Neuron (in vitro differentiated cells): ENCODE measurements around the gene PMPCA.
A peak's percentile ranks its signal among the peaks of the same experiment; 100 is the strongest.

ENCODE experiments used
- H2AFZ ChIP-seq: one replicate; pipeline ENCODE4 v1.6.1; 2013; ENCODE audit warnings: low read depth, mild to moderate bottlenecking, inconsistent platforms, low read length, moderate library complexity
- H3K27me3 ChIP-seq: one replicate; pipeline ENCODE4 v1.6.1; 2013; ENCODE audit warnings: low read length; ENCODE audit not compliant: insufficient read depth
- H3K36me3 ChIP-seq: one replicate; pipeline ENCODE4 v1.6.1; 2013; ENCODE audit warnings: low read length; ENCODE audit not compliant: insufficient read depth
- H3K4me1 ChIP-seq: one replicate; pipeline ENCODE4 v1.6.1; 2013; ENCODE audit warnings: low read length; ENCODE audit not compliant: insufficient read depth
- H3K4me3 ChIP-seq: 2 replicates; pipeline ENCODE4 v1.5.1; 2013; ENCODE audit warnings: mild to moderate bottlenecking, low read length, moderate library complexity
- H3K9me3 ChIP-seq: one replicate; pipeline ENCODE4 v1.6.1; 2013; ENCODE audit warnings: low read length

PMPCA gene

GRCh38 chr9:136433849-136434579 lies 23.6 kb downstream of the PMPCA start:
- peaks cover 44% of the 10 kb centered on the region for H3K36me3 ChIP-seq
- no peaks in the 10 kb centered on the region for H3K9me3 ChIP-seq
- no peak overlapping the region for H2AFZ ChIP-seq

DNA sequence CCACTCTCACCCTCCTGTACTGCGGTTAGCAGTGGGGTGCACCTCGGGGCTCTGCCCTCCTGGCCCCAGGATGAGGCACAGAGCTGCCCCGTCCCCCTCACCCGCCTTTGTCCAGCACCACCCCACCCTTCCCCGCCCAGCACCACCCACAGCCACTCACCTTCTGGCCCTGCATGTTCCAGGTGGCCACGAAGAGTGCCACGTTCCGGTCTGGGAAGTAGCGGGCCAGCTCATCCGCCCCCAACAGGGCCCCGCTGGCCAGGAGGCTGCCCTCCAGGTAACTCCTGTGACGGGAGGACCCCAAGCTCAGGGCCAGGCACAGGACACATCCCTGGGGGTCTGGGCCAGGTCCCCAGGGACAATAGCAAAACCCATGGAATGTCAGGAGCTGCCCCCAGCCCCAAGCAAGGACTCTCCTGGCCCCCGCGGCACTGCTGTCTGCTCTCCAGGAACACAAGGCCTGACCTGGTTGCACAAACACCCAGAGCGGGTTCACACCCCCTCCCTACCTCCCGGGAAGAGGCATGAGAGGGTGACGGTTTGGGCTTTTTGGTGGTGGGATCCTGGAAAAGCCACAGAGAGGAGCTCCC lies 24.2 kb downstream of the PMPCA start:
- Histone ChIP-seq H3K36me3 (peaks cover 37% of the 10 kb centered on the region), H3K4me3 (no peak overlapping the region), H3K4me1 (peaks cover 21% of the 10 kb centered on the region), H2AFZ (no peak overlapping the region), H3K27me3 (no peaks in the 10 kb centered on the region), H3K9me3 (no peaks in the 10 kb centered on the region)

More at GRCh38 chr9:136433849-136434579, 23.6 kb downstream of the PMPCA start:
- Histone ChIP-seq H3K4me3 (no peak overlapping the region), H3K4me1 (peaks cover 21% of the 10 kb centered on the region), H3K27me3 (no peaks in the 10 kb centered on the region)

GRCh38 chr9:136436055-136436634 lies 25.7 kb downstream of the PMPCA start:
- H3K36me3 ChIP-seq = peaks cover 27% of the 10 kb centered on the region

DNA sequence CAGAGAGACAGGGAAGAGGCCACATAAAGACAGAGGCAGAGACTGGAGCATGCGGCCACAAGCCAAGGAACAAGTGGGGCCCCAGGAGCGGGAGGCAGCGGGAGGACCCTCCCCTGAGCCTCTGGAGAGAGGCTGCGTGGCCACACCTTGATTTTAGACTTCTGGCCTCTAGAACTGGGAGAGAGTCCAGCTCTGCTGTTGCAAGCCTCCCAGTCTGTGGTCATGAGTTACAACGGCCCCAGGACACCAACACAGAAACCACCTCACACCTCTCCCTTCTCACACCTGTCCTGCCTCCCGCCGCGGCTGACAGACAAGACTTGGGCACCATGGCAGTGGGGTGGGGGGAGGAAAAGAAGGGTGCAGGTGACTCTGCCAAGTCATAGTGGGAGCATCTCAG lies 27.0 kb downstream of the PMPCA start:
- Histone ChIP-seq H3K36me3 (peaks cover 36% of the 10 kb centered on the region), H3K4me3 (peak overlapping the region; percentile 82), H3K27me3 (no peaks in the 10 kb centered on the region), H2AFZ (no peak overlapping the region), H3K9me3 (no peaks in the 10 kb centered on the region), H3K4me1 (peaks cover 25% of the 10 kb centered on the region)

More at GRCh38 chr9:136436055-136436634, 25.7 kb downstream of the PMPCA start:
- Histone ChIP-seq H3K4me3 (no peak overlapping the region), H3K4me1 (peaks cover 25% of the 10 kb centered on the region), H2AFZ (no peak overlapping the region), H3K9me3 (no peaks in the 10 kb centered on the region), H3K27me3 (no peaks in the 10 kb centered on the region)

GRCh38 chr9:136437839-136438547 lies 27.5 kb downstream of the PMPCA start:
- H3K27me3 ChIP-seq = no peaks in the 10 kb centered on the region
- H3K4me3 ChIP-seq = peak overlapping the region; percentile 82
- H2AFZ ChIP-seq = no peak overlapping the region
- peaks cover 25% of the 10 kb centered on the region for H3K4me1 ChIP-seq
- no peaks in the 10 kb centered on the region for H3K9me3 ChIP-seq
- H3K36me3 ChIP-seq = peaks cover 42% of the 10 kb centered on the region

- H3K27me3 ChIP-seq = no peaks in the 10 kb centered on the region
- no peaks in the 10 kb centered on the region for H3K9me3 ChIP-seq
- H3K36me3 ChIP-seq = peaks cover 48% of the 10 kb centered on the region
- H3K4me1 ChIP-seq = peaks cover 25% of the 10 kb centered on the region
- H3K4me3 ChIP-seq = peak overlapping the region; percentile 82
- peak overlapping the region; percentile 72 for H2AFZ ChIP-seq
Measured at GRCh38 chr9:136438548-136439480, 28.4 kb downstream of the PMPCA start.

DNA sequence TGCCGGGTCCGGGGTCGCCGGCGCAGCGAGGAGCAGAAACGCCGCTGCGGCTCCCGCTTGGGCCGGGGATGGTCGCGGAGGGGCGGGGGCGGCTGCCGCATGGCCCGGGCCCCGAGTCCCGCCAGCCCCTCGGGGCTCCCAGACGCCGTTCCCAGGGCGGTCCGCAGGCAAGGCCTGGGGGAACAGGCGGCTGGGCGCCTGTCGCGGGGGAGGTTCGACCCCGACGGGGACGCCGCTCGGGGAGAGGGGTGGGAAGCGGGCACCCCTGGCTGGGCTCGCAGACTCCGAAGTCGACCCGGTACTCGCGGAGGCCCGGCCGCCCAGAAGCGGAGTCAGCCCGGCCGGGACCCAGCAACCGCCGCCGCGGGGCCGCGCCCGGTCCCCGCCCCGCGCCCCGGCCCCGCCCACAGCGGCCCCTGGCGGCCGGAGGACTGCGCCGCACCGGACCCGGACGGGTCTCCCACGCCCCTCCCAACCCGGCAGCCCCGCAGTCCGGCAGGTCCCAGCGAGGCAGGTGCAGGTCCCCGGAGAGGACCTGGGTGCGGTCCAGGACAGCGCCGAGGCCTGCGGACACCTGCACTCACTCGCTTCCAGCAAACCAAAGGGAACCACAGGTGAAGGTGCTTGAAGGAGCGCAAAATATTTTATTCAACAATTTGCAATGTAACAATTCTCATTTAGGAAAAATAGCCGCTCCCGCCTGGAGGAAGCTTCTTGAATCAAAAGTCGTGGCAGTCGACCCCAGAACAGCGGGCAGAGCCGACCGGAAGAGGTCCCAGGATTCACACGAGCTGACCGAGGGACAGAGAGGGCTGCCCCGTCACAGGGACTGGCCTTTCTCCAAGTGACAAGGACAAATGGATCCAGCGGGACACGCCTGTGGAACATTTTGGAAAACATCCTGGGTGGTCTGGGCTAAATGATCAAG lies 29.3 kb downstream of the PMPCA start, which contains the start of gene INPP5E:
Gene INPP5E, minus strand, starts transcription at position 365 of the 928 bp plus-strand sequence. CDS start 426 bp downstream, outside the sequence.
- Histone ChIP-seq H3K36me3 (peaks cover 51% of the 10 kb centered on the region), H2AFZ (peak within 1 kb of the TSS; percentile 72), H3K27me3 (no peaks in the 10 kb centered on the region), H3K4me1 (peaks cover 25% of the 10 kb centered on the region), H3K9me3 (no peaks in the 10 kb centered on the region), H3K4me3 (peak within 1 kb of the TSS; percentile 82)

DNA sequence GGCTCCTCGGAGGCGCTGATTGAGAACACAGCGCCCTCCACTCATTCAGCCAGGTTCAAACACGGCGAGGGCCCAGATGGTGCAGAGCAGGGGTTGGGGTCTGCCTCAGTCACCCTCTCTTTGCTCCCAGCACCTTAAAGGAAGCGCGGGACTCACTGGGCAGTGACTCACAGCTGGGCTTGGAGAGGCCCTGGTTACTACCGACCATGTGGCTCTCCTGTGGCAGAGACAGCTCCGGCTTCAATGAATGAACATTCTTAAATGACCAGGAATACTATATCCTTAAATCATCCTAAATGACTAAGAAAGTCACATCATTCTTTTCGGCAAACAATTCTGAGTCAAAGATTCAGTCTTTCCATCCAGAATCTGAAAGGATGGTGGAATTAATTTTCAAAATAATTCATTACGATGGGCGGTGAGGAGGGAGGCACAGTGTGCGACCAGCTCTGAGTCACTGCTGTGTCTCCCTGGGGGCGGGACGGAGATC lies 30.8 kb downstream of the PMPCA start:
- H3K27me3 ChIP-seq = no peaks in the 10 kb centered on the region
- no peak overlapping the region for H3K4me3 ChIP-seq
- peaks cover 56% of the 10 kb centered on the region for H3K36me3 ChIP-seq
- H3K9me3 ChIP-seq = no peaks in the 10 kb centered on the region
- H3K4me1 ChIP-seq = peaks cover 25% of the 10 kb centered on the region
- H2AFZ ChIP-seq = no peak overlapping the region

DNA sequence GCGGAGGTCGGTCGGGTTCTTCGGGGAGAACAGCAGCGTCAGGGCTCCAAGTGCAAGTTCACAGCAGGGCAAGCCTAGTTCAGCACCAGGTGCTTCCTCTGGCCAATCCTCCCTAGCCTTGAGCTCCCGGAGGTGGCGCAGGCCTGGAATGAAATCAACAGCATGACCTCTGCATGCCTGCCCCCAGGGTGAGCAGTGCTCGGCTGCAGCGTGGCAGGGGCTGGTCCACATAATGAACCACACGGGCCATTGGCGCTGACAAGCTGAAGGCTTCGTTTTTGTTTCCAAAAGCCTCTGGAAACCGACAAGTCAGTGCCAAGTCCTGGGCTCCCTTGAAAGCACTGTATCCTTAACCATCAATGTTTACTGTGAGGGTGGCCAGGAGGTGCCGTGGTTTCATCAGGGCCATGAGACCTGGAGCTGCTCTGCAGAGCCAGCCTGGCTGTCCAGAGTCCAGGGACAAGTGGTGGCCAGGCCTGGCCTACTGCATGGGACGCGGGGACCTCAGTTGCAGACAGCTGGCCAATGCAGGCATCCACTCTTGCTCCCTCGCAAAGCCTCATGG lies 31.3 kb downstream of the PMPCA start:
- H3K9me3 ChIP-seq = no peaks in the 10 kb centered on the region
- H3K4me1 ChIP-seq = peaks cover 21% of the 10 kb centered on the region
- H3K4me3 ChIP-seq = no peak overlapping the region
- no peaks in the 10 kb centered on the region for H3K27me3 ChIP-seq
- no peak overlapping the region for H2AFZ ChIP-seq
- H3K36me3 ChIP-seq = peaks cover 57% of the 10 kb centered on the region

GRCh38 chr9:136442265-136442664 lies 31.8 kb downstream of the PMPCA start:
- H2AFZ ChIP-seq = no peak overlapping the region
- H3K4me1 ChIP-seq = peaks cover 16% of the 10 kb centered on the region
- H3K4me3 ChIP-seq = no peak overlapping the region
- H3K36me3 ChIP-seq = peaks cover 57% of the 10 kb centered on the region
- H3K9me3 ChIP-seq = no peaks in the 10 kb centered on the region
- no peaks in the 10 kb centered on the region for H3K27me3 ChIP-seq

GRCh38 chr9:136443087-136443486 lies 32.6 kb downstream of the PMPCA start:
- H2AFZ ChIP-seq = no peak overlapping the region
- peaks cover 7% of the 10 kb centered on the region for H3K4me1 ChIP-seq
- H3K4me3 ChIP-seq = no peak overlapping the region
- peaks cover 65% of the 10 kb centered on the region for H3K36me3 ChIP-seq
- H3K9me3 ChIP-seq = no peaks in the 10 kb centered on the region
- no peaks in the 10 kb centered on the region for H3K27me3 ChIP-seq
